ENCODE data around the gene R3HDM1. TPM values are rescaled to one million over a fixed set of nuclear protein-coding genes. Genes with fewer than 3 reads are reported as not detected.
"Not testable (repeated sequence)": the region's sequence is repeated elsewhere in the genome, so short reads cannot be mapped to it uniquely, and the experiment has no call there.

R3HDM1 gene
- total RNA-seq, 2 donors from 2014 or later, result 31.8 to 42.9 TPM

- Mint-ChIP-seq H3K4me1 (peaks cover 24% of the 10 kb centered on the region), H3K27me3 (no peaks in the 10 kb centered on the region), H3K27ac (no peak overlapping the region), H3K4me3 (no peak overlapping the region), H3K36me3 (ENCODE audit: low read depth) (peaks cover 7% of the 10 kb centered on the region)
- no peak for ATAC-seq
- no peaks in the 10 kb centered on the region for H3K9me3 ChIP-seq (ENCODE audit: control insufficient read depth, low read length, poor library complexity, severe bottlenecking)
- DNase-seq, result no peak
These were observed 54.9 kb downstream of the R3HDM1 start for GRCh38 chr2:135586148-135586547.

DNA sequence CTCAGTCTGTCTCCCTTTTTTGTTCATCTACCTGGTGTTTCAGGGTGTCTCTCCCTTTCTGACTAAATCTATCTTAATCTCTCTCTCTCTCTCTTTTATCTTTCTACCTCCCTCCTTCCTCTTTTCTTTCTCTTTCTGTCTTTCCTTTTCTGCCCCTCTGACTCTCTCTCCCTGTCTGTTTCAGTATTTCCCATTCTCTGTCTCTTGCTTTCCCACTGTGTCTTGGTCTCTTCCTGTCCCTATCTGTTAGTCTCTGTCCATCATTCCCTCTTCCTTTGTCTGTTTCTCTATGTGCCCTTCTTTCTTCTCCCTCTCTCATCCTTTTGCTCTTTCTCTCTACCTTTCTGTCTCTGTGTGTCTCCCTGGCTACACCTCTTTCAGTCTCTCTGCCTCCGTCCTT, 56.7 kb downstream of the R3HDM1 start:
- ATAC-seq (no peak), DNase-seq (no peak)
- H3K27me3 Mint-ChIP-seq, result no peaks in the 10 kb centered on the region
- no peak overlapping the region for H3K4me3 Mint-ChIP-seq
- peaks cover 24% of the 10 kb centered on the region for H3K4me1 Mint-ChIP-seq
- H3K27ac Mint-ChIP-seq, result peak overlapping the region; percentile 65
- no peaks in the 10 kb centered on the region for H3K9me3 ChIP-seq (ENCODE audit: control insufficient read depth, low read length, poor library complexity, severe bottlenecking)
- peaks cover 7% of the 10 kb centered on the region for H3K36me3 Mint-ChIP-seq (ENCODE audit: low read depth)

DNA sequence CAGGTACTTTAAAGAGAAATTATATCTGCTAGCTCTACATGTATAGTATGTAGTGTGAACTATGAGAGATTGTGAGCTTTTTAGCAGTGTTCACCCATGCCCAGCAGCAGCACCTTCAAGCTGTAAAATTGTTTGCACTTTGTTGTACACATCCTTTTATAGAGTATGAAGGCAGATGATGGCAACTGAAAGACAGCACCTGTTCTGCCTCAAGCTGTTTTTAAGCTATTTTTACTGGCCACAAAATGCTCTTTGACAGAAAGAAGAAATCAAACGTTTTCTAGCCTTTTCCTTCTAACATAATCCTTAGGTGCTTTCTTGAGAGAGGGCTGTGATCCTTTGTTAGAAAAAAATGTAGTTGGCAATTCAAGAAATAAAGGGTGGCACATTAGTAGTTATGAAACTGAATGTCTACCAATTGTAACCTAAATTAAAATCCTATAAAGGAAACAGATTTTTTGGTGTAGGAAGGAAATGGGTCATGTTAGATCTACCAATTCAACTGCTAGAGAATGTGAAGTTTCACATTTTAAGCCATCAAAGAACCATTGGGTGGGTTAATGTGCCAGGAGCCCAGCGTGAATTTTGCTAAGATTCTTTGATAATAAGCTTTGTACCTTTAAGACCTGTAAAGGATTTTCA, 59.5 kb downstream of the R3HDM1 start:
- DNase-seq (no peak), ATAC-seq (peak; percentile 50)

GRCh38 chr2:135600915-135601314, 69.6 kb downstream of the R3HDM1 start:
- H3K4me3 Mint-ChIP-seq, result no peak overlapping the region
- no peaks in the 10 kb centered on the region for H3K4me1 Mint-ChIP-seq
- peak overlapping the region; percentile 24 for H3K27ac Mint-ChIP-seq
- H3K9me3 ChIP-seq (ENCODE audit: control insufficient read depth, low read length, poor library complexity, severe bottlenecking), result no peaks in the 10 kb centered on the region
- no peaks in the 10 kb centered on the region for H3K27me3 Mint-ChIP-seq
- no peaks in the 10 kb centered on the region for H3K36me3 Mint-ChIP-seq (ENCODE audit: low read depth)
- ATAC-seq (no peak), DNase-seq (no peak)

More for the DNA sequence above, 59.5 kb downstream of the R3HDM1 start:
- H3K4me3 Mint-ChIP-seq, result no peak overlapping the region
- peaks cover 27% of the 10 kb centered on the region for H3K4me1 Mint-ChIP-seq
- H3K27me3 Mint-ChIP-seq, result no peaks in the 10 kb centered on the region
- H3K27ac Mint-ChIP-seq, result peak overlapping the region; percentile 6
- H3K36me3 Mint-ChIP-seq (ENCODE audit: low read depth), result peaks cover 7% of the 10 kb centered on the region
- H3K9me3 ChIP-seq (ENCODE audit: control insufficient read depth, low read length, poor library complexity, severe bottlenecking), result no peaks in the 10 kb centered on the region

- Mint-ChIP-seq H3K27ac (no peak overlapping the region), H3K27me3 (no peaks in the 10 kb centered on the region), H3K36me3 (ENCODE audit: low read depth) (no peaks in the 10 kb centered on the region), H3K4me1 (no peaks in the 10 kb centered on the region), H3K4me3 (no peak overlapping the region)
- ATAC-seq, result no peak
- DNase-seq, result no peak
- no peaks in the 10 kb centered on the region for H3K9me3 ChIP-seq (ENCODE audit: control insufficient read depth, low read length, poor library complexity, severe bottlenecking)
These were observed 72.3 kb downstream of the R3HDM1 start for GRCh38 chr2:135603543-135603942.

GRCh38 chr2:135607561-135607960, 76.3 kb downstream of the R3HDM1 start:
- Mint-ChIP-seq H3K36me3 (ENCODE audit: low read depth) (peaks cover 3% of the 10 kb centered on the region), H3K4me1 (no peaks in the 10 kb centered on the region), H3K27me3 (no peaks in the 10 kb centered on the region), H3K4me3 (no peak overlapping the region), H3K27ac (no peak overlapping the region)
- DNase-seq (no peak), ATAC-seq (no peak)
- H3K9me3 ChIP-seq (ENCODE audit: control insufficient read depth, low read length, poor library complexity, severe bottlenecking), result no peaks in the 10 kb centered on the region

DNA sequence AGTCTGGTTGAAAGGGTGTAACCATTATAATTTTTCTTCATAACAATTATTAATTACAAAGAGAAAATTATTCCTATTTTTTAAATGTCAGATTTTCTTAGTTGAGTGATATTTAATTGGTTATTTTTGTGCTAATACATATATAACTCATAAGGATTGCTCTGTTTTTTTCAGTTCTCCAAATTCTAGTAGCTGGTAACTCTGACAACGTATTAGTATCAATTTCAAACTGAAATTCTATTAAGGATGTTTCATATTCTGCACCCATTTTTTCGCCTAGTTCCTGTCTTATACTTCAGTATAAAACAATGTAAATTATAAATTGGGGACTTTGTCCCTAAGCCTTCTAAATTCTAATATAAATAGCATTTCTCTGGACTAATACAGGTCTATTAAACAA, 81.0 kb downstream of the R3HDM1 start:
- Mint-ChIP-seq H3K4me1 (no peaks in the 10 kb centered on the region), H3K27ac (no peak overlapping the region), H3K27me3 (no peaks in the 10 kb centered on the region), H3K4me3 (no peak overlapping the region), H3K36me3 (ENCODE audit: low read depth) (peaks cover 3% of the 10 kb centered on the region)
- no peaks in the 10 kb centered on the region for H3K9me3 ChIP-seq (ENCODE audit: control insufficient read depth, low read length, poor library complexity, severe bottlenecking)
- ATAC-seq (no peak), DNase-seq (no peak)

- no peak for ATAC-seq
- Mint-ChIP-seq H3K27ac (no peak overlapping the region), H3K4me3 (no peak overlapping the region), H3K36me3 (ENCODE audit: low read depth) (no peaks in the 10 kb centered on the region), H3K4me1 (no peaks in the 10 kb centered on the region), H3K27me3 (no peaks in the 10 kb centered on the region)
- H3K9me3 ChIP-seq (ENCODE audit: control insufficient read depth, low read length, poor library complexity, severe bottlenecking), result no peaks in the 10 kb centered on the region
- DNase-seq, result no peak
These were observed 84.1 kb downstream of the R3HDM1 start for GRCh38 chr2:135615404-135615803.

DNA sequence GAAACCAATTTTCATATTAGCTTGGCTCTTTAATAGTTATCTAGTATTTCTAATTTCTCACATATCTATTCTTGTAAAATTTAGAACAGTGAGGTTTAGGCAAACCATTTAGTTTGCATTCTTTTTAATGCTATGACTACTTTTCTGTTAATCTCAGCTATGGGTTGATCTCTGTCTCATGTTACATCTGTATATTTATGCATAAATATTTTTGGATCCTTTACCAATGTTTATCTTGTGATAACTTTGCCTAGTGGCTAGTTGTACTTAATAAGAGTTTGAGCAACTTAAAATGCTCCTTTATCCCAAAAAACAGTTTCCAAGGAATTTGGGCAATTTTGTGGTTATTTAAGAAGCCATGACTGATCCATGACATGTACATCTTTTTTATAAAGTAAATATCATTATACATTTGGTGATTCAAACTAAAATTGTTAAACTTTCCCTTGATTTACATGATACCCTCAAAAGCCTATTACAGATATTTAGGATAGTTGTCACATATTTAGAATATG, 86.3 kb downstream of the R3HDM1 start:
- ATAC-seq (no peak), DNase-seq (no peak)
- Mint-ChIP-seq H3K27ac (no peak overlapping the region), H3K4me3 (no peak overlapping the region), H3K4me1 (no peaks in the 10 kb centered on the region), H3K36me3 (ENCODE audit: low read depth) (no peaks in the 10 kb centered on the region), H3K27me3 (no peaks in the 10 kb centered on the region)
- no peaks in the 10 kb centered on the region for H3K9me3 ChIP-seq (ENCODE audit: control insufficient read depth, low read length, poor library complexity, severe bottlenecking)

- DNase-seq, result no peak
- Mint-ChIP-seq H3K27me3 (no peaks in the 10 kb centered on the region), H3K36me3 (ENCODE audit: low read depth) (peaks cover 4% of the 10 kb centered on the region), H3K27ac (no peak overlapping the region), H3K4me3 (no peak overlapping the region), H3K4me1 (peaks cover 2% of the 10 kb centered on the region)
- no peak for ATAC-seq
- H3K9me3 ChIP-seq (ENCODE audit: control insufficient read depth, low read length, poor library complexity, severe bottlenecking), result no peaks in the 10 kb centered on the region
These were observed 88.9 kb downstream of the R3HDM1 start for GRCh38 chr2:135620198-135620597.

DNA sequence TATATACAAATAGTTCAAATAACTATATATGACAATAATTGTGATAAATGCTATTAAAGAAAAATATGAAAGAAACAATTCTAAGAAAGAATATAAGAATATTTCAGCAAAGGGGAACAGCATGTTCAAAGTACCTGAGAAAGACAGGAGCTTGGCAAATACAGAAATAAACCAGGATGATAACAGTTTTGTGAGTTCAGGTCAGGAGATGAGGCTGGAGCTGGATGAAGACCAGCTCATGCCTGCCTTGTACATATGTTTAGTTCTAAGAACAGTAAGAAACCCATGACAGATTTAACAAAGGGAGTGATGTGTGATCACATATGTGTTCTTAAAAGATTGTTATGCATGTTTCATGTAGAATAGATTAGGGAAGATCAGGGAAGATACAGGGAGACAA, 98.2 kb downstream of the R3HDM1 start:
- Mint-ChIP-seq H3K36me3 (ENCODE audit: low read depth) (peaks cover 6% of the 10 kb centered on the region), H3K27me3 (no peaks in the 10 kb centered on the region), H3K4me1 (peaks cover 4% of the 10 kb centered on the region), H3K4me3 (no peak overlapping the region), H3K27ac (no peak overlapping the region)
- ATAC-seq (no peak), DNase-seq (no peak)
- no peaks in the 10 kb centered on the region for H3K9me3 ChIP-seq (ENCODE audit: control insufficient read depth, low read length, poor library complexity, severe bottlenecking)

DNA sequence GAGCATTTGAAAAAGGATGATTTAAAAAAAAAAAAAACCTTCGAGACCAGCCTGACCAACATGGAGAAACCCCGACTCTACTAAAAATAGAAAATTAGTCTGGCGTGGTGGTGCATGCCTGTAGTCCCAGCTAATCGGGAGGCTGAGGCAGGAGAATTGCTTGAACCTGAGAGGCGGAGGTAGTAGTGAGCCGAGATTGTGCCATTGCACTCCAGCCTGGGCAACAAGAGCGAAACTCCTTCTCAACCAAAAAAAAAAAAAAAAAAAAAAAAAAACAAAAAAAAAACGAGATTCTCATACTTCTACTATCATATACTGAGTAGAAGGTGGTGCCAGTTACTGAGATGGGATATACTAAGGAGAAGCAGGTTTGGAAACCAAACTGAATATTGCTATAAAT, 98.8 kb downstream of the R3HDM1 start:
- H3K36me3 Mint-ChIP-seq (ENCODE audit: low read depth); H3K27ac Mint-ChIP-seq; DNase-seq; H3K9me3 ChIP-seq (ENCODE audit: control insufficient read depth, low read length, poor library complexity, severe bottlenecking); H3K4me1 Mint-ChIP-seq; ATAC-seq; H3K4me3 Mint-ChIP-seq; H3K27me3 Mint-ChIP-seq: not testable (repeated sequence)

DNA sequence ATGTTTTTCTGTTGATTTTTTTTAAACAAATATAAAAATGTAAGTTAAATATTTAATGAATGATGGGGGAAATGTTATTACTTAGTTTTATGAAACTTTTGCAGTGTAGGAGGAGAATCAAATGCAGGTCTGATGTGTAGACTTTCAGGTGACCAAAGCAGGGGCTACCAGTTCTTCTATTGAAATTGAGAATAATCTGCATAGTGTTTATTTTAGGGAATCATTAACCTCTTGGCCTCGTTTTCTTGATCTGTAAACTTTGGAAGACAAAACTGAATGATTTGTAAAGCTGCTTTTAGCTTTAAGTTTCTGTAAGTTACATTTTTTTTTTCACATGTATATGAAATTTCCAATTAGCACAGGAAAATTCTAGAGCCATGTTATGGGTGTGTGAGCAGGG, 99.2 kb downstream of the R3HDM1 start:
- no peaks in the 10 kb centered on the region for H3K9me3 ChIP-seq (ENCODE audit: control insufficient read depth, low read length, poor library complexity, severe bottlenecking)
- no peak overlapping the region for H3K27ac Mint-ChIP-seq
- no peaks in the 10 kb centered on the region for H3K27me3 Mint-ChIP-seq
- H3K36me3 Mint-ChIP-seq (ENCODE audit: low read depth), result peaks cover 2% of the 10 kb centered on the region
- peaks cover 3% of the 10 kb centered on the region for H3K4me1 Mint-ChIP-seq
- ATAC-seq (no peak), DNase-seq (no peak)
- H3K4me3 Mint-ChIP-seq, result no peak overlapping the region

- H3K4me1 Mint-ChIP-seq, result peaks cover 12% of the 10 kb centered on the region
- DNase-seq, result no peak
- no peak for ATAC-seq
- no peaks in the 10 kb centered on the region for H3K27me3 Mint-ChIP-seq
- H3K4me3 Mint-ChIP-seq, result no peak overlapping the region
- peaks cover 14% of the 10 kb centered on the region for H3K36me3 Mint-ChIP-seq (ENCODE audit: low read depth)
- no peak overlapping the region for H3K27ac Mint-ChIP-seq
- no peaks in the 10 kb centered on the region for H3K9me3 ChIP-seq (ENCODE audit: control insufficient read depth, low read length, poor library complexity, severe bottlenecking)
These were observed 102.3 kb downstream of the R3HDM1 start for GRCh38 chr2:135633582-135633981.
